ACC112 (cell line): ENCODE measurements around the gene ZBTB45.
"Not testable (repeated sequence)": the region's sequence is repeated elsewhere in the genome, so short reads cannot be mapped to it uniquely, and the experiment has no call there.

Experiments
- H2AFZ ChIP-seq: fragments of 200-600 bp; sonication (generic); one replicate; pipeline ENCODE4 v1.6.0; 2017; ENCODE audit warnings: antibody characterized with exemption, low read length; ENCODE audit not compliant: unreplicated experiment
- H3K27ac ChIP-seq: fragments of 200-600 bp; sonication (generic); 2 replicates; pipeline ENCODE4 v1.5.1; 2014; ENCODE audit warnings: low read depth, mild to moderate bottlenecking, antibody characterized with exemption, low read length, moderate library complexity
- H3K27me3 ChIP-seq: fragments of 200-600 bp; sonication (generic); 2 replicates; pipeline ENCODE4 v1.6.1; 2014; ENCODE audit warnings: mild to moderate bottlenecking, antibody characterized with exemption, low read length, moderate library complexity, mixed read lengths; ENCODE audit not compliant: insufficient read depth
- H3K36me3 ChIP-seq: fragments of 200-600 bp; sonication (generic); 2 replicates; pipeline ENCODE4 v1.6.1; 2016; ENCODE audit warnings: mild to moderate bottlenecking, antibody characterized with exemption, low read length, moderate library complexity, mixed read lengths; ENCODE audit not compliant: insufficient read depth
- H3K4me1 ChIP-seq: fragments of 200-600 bp; sonication (generic); one replicate; pipeline ENCODE4 v1.6.1; 2016; ENCODE audit warnings: low read length, mixed read lengths; ENCODE audit not compliant: insufficient read depth, unreplicated experiment, control insufficient read depth
- H3K4me3 ChIP-seq: fragments of 200-600 bp; sonication (generic); 2 replicates; pipeline ENCODE4 v1.5.1; 2014; ENCODE audit warnings: mild to moderate bottlenecking, low read depth, low read length
- H3K79me2 ChIP-seq: fragments of 200-600 bp; sonication (generic); one replicate; pipeline ENCODE4 v1.6.0; 2016; ENCODE audit warnings: low read length; ENCODE audit not compliant: control insufficient read depth, unreplicated experiment, insufficient read depth

Gene ZBTB45

DNA sequence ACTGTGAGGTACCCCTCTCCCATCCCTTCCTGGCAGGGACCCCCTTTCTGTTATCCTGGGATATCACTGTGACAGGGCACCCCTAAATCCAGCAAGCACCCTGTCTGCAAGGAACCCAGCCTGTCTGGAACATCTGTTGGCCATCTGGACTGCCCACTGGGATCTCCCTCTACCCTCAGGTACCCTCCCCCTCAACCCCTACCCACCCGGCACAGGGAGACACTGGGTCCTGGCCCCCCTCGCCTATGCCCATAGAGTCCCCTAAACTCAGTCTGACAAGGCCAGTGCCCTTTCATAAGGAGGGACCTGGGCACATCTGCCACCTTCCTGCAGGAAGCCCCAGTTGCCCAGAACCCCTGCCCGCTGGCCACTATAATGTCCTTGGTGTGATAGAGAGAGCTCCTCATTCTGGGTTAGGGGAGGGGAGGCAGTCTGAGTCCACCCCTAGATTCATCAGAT, 5.0 kb downstream of the ZBTB45 start:
- H2AFZ ChIP-seq, result no peak overlapping the region
- H3K4me3 ChIP-seq, result peak overlapping the region; percentile 63
- H3K4me1 ChIP-seq, result peaks cover 4% of the 10 kb centered on the region
- no peak overlapping the region for H3K27ac ChIP-seq
- no peaks in the 10 kb centered on the region for H3K27me3 ChIP-seq
- H3K36me3 ChIP-seq, result no peaks in the 10 kb centered on the region
- peaks cover 25% of the 10 kb centered on the region for H3K79me2 ChIP-seq

DNA sequence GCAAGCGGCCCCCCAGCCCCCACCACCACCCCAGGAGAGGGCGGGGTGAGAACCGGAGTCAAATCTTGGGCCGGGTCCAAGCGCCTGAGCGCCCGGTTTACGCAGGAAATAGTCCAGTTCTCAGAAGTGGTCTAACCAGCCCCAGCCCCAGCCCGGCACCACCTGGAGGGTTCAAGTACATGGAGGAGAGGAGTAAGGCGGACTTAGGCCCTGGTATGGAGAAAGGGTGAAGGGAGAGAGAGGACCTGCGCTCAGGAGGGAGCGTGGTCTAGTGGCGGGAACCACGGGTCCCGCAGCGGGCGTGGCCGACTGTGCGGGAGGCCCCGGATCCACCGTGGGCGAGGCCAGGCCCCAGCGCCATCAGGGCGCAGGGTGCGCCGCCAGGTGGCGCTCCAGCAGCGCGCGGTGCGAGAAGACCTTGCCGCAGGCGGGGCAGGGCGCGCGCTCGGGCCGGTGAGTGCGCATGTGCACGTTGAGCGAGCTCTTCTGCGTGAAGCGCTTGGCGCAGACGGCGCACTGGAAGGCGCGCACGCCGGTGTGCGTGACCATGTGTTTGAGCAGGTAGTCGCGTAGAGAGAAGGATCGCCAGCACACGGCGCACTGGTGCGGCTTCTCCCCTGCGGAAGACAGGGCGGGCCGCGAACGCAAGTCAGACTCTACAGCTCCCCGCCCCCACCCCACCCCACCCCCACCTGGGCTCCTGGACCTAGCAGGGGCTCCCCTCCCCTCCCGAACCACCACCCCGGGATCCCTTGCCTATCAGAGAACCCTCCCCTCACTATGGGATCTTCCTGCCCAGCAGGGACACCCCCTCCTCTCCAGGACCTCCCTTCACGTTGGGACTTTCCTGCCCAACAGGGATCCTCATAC, 5.7 kb downstream of the ZBTB45 start:
- Histone ChIP-seq H3K4me1 (peaks cover 4% of the 10 kb centered on the region), H3K27me3 (no peaks in the 10 kb centered on the region), H2AFZ (no peak overlapping the region), H3K4me3 (peak overlapping the region; percentile 63), H3K27ac (no peak overlapping the region), H3K36me3 (no peaks in the 10 kb centered on the region), H3K79me2 (peaks cover 25% of the 10 kb centered on the region)

DNA sequence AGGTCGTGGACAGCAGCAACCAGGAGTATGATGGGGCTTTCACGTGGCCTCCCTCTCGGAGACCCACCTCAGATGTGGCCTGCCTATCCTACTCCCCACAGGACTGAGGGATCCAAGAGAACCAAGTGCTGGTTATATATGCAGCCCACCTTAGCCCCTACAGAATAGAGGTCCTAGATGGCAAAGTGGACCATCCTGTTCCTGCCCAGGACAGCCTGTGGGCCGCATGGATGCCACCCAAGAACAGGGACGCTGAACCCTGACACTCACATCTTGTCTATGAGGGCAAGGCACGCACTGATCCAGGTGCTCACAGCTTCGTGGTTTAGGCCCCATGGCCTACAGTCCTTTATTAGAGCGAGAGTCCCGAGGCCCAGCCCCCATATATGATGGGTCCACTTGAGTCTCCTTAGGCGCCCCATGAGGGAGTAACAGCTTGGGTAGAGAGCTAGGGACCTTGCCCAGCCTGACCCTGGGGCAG, 6.4 kb downstream of the ZBTB45 start:
- no peak overlapping the region for H2AFZ ChIP-seq
- no peaks in the 10 kb centered on the region for H3K36me3 ChIP-seq
- no peaks in the 10 kb centered on the region for H3K27me3 ChIP-seq
- peaks cover 19% of the 10 kb centered on the region for H3K79me2 ChIP-seq
- H3K27ac ChIP-seq, result no peak overlapping the region
- H3K4me1 ChIP-seq, result peaks cover 3% of the 10 kb centered on the region
- no peak overlapping the region for H3K4me3 ChIP-seq

GRCh38 chr19:58511353-58512208, 8.0 kb downstream of the ZBTB45 start, which contains the start of gene SLC27A5:
SLC27A5 (minus strand) TSS chr19:58511992; CDS start chr19:58511955, 37 bp downstream.
- no peak within 1 kb of the TSS for H3K4me3 ChIP-seq
- H3K36me3 ChIP-seq, result no peaks in the 10 kb centered on the region
- no peaks in the 10 kb centered on the region for H3K27me3 ChIP-seq
- no peaks in the 10 kb centered on the region for H3K4me1 ChIP-seq
- no peak within 1 kb of the TSS for H3K27ac ChIP-seq
- H2AFZ ChIP-seq, result no peak within 1 kb of the TSS
- peaks cover 7% of the 10 kb centered on the region for H3K79me2 ChIP-seq

- Histone ChIP-seq H3K27me3 (no peaks in the 10 kb centered on the region), H3K36me3 (no peaks in the 10 kb centered on the region), H3K4me3 (no peak overlapping the region), H3K4me1 (no peaks in the 10 kb centered on the region), H2AFZ (no peak overlapping the region), H3K27ac (no peak overlapping the region), H3K79me2 (peaks cover 4% of the 10 kb centered on the region)
Observed at GRCh38 chr19:58510084-58510862, 9.3 kb downstream of the ZBTB45 start.

- Histone ChIP-seq H3K4me1 (no peaks in the 10 kb centered on the region), H3K4me3 (no peak overlapping the region), H3K27me3 (no peaks in the 10 kb centered on the region), H3K27ac (no peak overlapping the region), H3K79me2 (peaks cover 4% of the 10 kb centered on the region), H3K36me3 (no peaks in the 10 kb centered on the region), H2AFZ (no peak overlapping the region)
Observed at GRCh38 chr19:58509731-58510083, 9.9 kb downstream of the ZBTB45 start.

DNA sequence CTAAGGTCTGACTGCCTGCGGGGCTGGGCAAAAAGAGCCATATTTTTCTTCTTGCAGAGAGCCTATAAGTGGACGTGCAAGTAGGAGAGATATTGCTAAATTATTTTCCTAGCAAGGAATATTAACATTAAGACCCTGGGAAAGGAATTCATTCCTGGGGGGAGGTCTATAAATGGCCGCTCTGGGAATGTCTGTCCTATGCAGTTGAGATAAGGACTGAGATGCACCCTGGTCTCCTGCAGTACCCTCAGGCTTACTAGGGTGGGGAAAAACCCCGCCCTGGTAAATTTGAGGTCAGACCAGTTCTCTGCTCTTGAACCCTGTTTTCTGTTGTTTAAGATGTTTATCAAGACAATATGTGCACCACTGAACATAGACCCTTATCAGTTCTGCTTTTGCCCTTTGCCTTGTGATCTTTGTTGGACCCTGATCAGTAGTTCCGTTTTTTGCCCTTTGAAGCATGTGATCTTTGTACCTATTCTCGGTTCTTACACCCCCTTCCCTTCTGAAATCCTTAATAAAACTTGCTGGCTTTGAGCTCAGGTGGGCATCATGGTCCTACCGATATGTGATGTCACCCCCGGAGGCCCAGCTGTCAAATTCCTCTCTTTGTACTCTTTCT, 11.9 kb downstream of the ZBTB45 start:
- H3K27ac ChIP-seq, H3K4me3 ChIP-seq, H3K4me1 ChIP-seq, H3K79me2 ChIP-seq, H3K27me3 ChIP-seq, H3K36me3 ChIP-seq, H2AFZ ChIP-seq: not testable (repeated sequence)

GRCh38 chr19:58500242-58500641, 19.4 kb downstream of the ZBTB45 start:
- Histone ChIP-seq H3K4me1 (no peaks in the 10 kb centered on the region), H3K27ac (no peak overlapping the region), H2AFZ (no peak overlapping the region), H3K79me2 (no peaks in the 10 kb centered on the region), H3K4me3 (peak overlapping the region; percentile 76; the same call in 1 of the 2 replicates), H3K27me3 (no peaks in the 10 kb centered on the region), H3K36me3 (no peaks in the 10 kb centered on the region)

GRCh38 chr19:58499021-58499927, 20.3 kb downstream of the ZBTB45 start:
- peak overlapping the region; percentile 76 for H3K4me3 ChIP-seq
- no peaks in the 10 kb centered on the region for H3K27me3 ChIP-seq
- no peaks in the 10 kb centered on the region for H3K4me1 ChIP-seq
- peak overlapping the region; percentile 72 for H2AFZ ChIP-seq
- H3K36me3 ChIP-seq, result no peaks in the 10 kb centered on the region
- H3K27ac ChIP-seq, result no peak overlapping the region
- no peaks in the 10 kb centered on the region for H3K79me2 ChIP-seq
